HG03103 (cell line): ENCODE measurements around the gene DLG4.

Source experiments
- ATAC-seq: cut with Tn5 transposase; IDR thresholded peaks from one replicate; pipeline ENCODE4 v1.9.1; 2021; ENCODE audit warnings: low read depth; ENCODE audit not compliant: unreplicated experiment

DLG4 gene

GRCh38 chr17:7216242-7217112 lies 3.2 kb downstream of the DLG4 start:
- no peak for ATAC-seq

GRCh38 chr17:7215652-7216180 lies 3.9 kb downstream of the DLG4 start:
- no peak for ATAC-seq

- ATAC-seq, result no peak
Measured at GRCh38 chr17:7215136-7215638, 4.4 kb downstream of the DLG4 start.

DNA sequence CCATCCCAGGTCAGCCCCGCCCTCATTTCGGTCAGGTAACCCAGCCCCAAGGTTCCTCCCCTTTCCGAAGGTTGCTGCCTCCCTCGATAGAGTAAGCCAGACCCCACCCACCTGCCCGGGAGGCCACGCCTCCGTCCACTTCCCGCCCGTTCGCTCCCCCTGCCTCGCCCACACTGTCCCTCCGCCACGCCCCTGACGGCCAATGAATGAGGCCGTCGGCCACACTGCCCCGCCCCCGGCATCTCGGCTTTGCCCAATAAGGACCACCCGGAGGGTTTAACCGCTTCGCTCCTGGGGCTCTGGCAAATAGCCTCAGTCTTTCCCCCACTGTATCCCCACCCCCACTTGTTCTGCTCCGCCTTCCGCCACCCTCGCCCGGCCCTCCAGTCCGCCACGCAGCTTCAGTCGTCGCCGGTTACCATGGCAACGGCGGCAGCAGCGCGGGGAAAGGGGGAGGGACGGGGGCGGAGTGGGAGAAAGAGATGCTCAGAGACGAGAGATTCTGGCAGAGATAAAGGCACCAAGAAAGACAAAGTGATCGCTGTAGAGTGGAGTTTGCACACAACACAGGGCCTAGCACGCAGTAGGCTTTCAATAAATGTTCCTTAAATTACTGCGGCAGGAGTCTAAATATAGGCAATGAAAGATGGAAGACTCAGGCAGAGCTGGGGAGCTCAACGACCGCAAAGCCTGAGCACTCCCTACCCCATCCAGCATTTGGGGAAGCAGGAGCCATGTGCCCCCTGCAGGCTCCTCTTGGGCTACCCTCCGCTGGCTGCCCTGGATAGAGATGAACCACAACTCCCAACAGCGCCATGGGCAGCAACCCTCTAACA lies 5.1 kb downstream of the DLG4 start:
- ATAC-seq, result peak; percentile 81

GRCh38 chr17:7213895-7214299 lies 5.7 kb downstream of the DLG4 start:
- peak; percentile 6 for ATAC-seq

- no peak for ATAC-seq
Measured at GRCh38 chr17:7211491-7212273, 8.0 kb downstream of the DLG4 start.

DNA sequence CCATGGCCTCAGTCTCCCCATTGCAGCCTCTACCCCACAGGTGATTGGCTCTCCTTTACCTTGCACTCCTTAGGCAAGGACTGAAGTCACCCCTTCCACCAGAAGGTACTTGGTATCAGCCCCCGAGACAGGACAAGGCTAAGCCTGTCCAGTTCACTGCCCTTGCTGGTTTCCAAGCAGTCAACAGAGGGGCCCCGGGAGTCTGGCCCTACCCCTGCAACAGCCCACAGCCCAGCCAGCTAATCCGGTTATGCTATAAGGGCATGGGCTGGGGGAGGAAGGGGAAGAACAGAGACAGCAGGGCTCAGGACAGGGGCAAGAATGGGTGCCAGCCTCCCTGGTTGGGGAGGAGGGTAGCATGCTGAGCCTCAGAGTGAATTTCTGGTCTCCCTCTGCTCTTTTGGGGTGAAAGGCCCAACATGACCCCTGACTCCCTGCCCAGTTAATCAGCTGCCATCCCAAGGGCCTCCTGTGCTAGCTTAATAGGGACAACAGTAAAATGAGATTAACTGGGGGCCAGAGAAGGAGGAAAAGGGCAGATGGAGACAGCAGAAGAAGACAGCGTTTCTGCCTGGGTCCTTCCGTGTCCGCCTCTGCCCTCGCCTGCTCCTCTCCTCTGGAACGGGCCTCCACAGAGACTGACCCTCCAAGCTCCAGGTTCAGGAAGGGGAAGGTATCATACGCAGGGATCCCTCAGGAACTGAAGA lies 10.7 kb downstream of the DLG4 start:
- ATAC-seq, result no peak

GRCh38 chr17:7208027-7208571 lies 11.5 kb downstream of the DLG4 start:
- ATAC-seq, result no peak

DNA sequence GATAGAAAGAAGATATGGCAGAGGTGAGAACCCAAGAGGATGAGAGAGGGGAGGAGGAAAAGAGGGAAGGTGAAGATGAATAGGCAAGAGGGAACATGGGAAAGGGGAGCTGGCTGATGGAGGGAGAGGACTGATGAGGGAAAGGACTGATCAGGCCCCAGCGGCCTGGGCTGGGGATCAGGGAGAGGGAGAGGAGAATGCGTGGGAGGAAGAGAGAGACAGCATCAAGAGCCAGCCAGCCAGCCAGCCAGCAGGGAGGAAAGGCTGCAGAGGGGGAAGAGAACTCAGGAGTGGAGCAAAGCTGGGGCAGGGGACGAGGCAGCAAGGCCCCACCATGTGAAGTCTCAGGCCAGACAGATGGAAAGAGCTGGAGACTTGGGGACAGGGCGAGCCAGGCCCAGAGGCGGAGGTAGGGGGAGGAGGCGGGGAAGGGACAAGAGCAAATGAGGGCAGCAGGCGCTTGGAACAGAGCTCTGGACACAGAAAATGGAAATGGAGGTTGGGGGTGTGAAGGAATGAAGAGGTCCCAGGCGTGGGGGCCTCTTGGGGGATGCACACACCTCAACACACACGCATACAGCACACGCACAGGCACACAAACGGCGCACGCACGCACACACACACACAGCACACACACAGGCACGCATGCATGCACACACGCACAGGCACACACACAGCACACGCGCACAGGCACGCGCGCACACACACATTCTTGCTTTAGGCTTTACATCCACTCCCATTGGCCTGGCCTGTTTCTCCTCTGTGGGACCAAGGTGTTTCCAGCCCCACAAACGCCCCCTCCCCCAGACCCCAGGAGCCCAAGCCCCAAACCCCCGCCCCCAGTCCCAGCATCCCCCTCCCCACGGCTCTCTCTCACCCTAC lies 12.3 kb downstream of the DLG4 start:
- ATAC-seq, result no peak

- no peak for ATAC-seq
Measured at GRCh38 chr17:7205561-7205960, 14.1 kb downstream of the DLG4 start.

- peak; percentile 71 for ATAC-seq
Measured at GRCh38 chr17:7204828-7205461, 14.7 kb downstream of the DLG4 start.

- no peak for ATAC-seq
Measured at GRCh38 chr17:7204336-7204735, 15.3 kb downstream of the DLG4 start.

GRCh38 chr17:7203391-7203790 lies 16.2 kb downstream of the DLG4 start:
- no peak for ATAC-seq

GRCh38 chr17:7196651-7197401 lies 22.8 kb downstream of the DLG4 start:
- ATAC-seq, result no peak

DNA sequence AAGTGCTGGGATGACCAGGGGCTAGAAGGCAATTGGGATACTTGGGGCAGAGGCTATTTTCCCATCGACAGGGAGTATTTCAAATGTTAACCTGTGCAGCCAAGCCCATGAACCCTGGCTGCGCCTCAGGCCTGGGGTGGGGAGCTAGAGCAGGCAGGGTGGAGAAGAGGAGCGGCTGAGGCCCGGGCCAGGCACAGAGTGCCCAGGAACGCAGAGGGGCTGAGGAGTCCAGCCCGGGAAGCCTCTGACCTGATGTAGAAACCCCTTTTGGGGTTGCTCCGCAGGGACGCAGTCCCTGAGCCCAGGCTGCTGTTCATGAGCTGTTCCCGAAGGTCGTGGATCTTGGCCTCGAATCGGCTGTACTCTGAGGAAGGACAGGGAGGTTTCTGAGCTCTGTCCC lies 23.7 kb downstream of the DLG4 start:
- no peak for ATAC-seq

GRCh38 chr17:7192271-7192937 lies 27.2 kb downstream of the DLG4 start:
- ATAC-seq, result no peak
